Fibroblast of gingiva (primary cell): ENCODE data around the gene TMEM271.

Experiments
- DNase-seq: peaks from one replicate; pipeline ENCODE4 v3.0.0-alpha.2; 2011; ENCODE audit warnings: low read depth

Gene TMEM271, protein sequence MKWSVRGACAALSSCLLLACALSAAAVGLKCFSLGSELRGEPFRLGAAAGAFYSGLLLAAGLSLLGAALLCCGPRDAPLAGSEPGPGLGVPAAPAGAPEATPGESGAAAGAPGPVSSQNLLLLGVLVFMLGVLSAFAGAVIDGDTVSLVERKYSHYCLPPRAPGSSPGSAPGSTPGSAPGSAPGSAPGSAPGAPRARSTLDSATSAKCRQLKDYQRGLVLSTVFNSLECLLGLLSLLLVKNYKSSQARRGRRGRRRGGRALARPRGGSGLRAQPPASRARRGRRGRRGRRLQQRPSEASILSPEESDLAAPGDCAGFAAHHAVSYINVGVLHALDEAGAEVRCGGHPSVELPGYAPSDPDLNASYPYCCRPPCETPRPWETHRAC

DNA sequence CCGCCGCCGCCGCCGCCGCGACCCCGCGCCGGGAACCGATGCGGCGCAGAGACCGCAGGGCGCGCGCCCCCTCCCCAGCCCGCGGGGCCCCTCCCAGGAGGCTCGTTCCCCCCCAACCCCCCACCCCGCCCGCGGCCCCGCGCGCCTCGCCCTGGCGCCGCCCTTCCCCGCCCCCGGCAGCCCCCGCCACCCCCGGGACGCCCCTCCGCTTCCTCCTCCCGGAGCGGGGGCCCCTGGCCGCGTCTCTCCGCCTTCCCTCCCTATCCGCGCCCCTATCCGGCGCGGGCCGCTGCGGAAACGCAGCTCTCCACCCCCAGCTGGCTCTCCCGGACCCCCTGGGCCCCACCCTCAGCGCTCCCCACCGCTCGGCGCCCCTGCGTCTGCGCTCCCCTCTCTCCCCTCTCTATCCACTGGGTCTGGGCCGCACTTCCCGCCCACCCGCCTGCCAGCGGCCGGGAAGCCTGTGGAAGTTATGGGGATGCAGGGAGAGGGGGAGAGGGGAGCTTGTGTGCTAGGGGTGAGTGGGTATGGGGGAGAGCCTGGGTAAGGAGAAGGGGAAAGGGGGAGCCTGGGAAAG lies at the start of gene TMEM271:
Gene TMEM271 (minus strand): TSS at position 51 of the 577 bp plus-strand sequence. CDS start 233 bp downstream, outside the sequence.
- DNase-seq, result no peak

DNA sequence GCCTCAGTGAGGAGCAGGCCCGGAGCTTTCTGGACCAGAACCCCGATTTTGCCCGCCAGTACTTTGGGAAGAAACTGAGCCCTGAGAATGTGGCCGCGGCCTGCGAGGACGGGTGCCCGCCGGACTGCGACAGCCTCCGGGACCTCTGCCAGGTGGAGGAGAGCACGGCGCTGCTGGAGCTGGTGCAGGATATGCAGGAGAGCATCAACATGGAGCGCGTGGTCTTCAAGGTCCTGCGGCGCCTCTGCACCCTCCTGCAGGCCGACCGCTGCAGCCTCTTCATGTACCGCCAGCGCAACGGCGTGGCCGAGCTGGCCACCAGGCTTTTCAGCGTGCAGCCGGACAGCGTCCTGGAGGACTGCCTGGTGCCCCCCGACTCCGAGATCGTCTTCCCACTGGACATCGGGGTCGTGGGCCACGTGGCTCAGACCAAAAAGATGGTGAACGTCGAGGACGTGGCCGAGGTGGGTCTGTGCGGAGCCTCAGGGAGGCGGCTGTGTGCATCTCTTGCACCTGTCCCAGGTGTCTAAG lies 49.6 kb upstream of the TMEM271 start:
- no peak for DNase-seq

DNA sequence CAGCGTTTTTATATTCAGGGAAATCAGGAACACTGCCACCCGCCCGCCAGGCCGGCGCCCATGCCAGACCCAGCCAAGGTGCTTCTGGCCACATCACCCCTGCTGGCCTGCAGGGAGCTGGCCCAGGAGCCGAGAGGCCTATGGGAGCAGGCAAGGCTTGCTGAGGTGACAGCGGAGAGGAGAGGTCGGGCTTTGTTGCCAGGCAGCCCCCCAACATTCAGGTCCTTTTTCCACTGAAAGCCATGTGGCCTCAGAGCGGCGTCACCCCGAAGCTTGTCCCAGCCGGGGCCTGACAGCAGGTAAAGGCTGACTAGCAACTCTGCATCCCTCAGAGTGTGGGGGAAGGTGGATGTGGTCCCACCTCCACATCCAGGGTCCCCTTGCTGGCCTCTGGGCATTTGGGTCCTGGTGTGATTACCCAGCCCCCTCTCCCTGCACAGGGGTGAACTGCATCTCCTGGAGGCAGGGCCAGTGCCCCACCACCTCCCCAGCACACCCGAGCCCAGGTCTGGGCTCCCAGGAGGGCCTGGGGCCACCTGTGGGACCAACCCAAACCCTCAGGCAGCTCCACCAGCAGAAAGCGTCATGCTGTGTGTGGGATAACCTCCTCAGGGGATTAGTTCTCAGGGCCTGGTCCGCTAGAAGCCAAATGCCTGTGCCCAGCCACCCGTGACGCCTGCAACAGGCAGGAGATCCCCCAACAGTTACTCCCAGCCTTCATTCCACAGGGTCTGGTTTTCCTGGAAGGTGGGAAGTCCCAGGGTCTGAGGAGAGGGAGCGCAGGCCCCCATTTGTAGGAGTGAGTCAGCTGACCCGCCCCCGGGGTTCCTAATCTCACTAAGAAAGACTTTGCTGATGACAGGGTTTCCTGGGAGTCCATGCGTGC lies 48.9 kb upstream of the TMEM271 start, which contains the start of gene PDE6B:
Gene PDE6B (plus strand): TSS at position 869 of the 886 bp plus-strand sequence. CDS start 54 bp downstream, outside the sequence.
- DNase-seq, result no peak

DNA sequence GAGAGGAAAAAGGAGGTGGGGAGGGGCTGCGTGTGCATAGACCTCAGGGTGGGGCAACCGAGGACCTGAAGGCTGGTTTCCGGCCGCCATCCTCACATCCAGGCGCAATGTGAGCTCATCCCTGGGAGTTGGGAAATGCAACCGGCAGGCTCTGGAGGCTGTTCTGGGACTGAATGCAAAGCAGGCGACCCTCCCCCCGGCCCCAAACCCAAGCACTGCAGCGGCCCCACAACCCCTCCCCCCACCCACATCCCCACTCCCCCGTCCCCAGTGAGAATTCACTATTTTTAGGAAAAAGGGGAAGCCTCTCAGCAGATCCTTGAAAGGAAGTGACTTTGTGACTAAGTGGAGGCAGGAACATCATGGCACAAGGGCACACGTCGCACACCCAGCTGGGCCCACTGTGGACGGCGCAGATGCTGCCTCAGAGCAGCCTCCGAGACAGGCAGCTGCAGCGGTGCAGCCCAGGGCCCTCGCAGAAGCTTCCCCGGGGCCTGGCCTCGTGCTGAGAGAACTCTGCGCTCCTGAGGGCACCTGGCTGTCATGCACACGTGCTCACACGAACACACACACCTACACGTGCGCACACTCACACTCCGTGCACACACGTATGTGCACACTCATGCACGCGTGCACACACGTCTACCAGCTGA lies 47.9 kb upstream of the TMEM271 start:
- DNase-seq, result no peak

DNA sequence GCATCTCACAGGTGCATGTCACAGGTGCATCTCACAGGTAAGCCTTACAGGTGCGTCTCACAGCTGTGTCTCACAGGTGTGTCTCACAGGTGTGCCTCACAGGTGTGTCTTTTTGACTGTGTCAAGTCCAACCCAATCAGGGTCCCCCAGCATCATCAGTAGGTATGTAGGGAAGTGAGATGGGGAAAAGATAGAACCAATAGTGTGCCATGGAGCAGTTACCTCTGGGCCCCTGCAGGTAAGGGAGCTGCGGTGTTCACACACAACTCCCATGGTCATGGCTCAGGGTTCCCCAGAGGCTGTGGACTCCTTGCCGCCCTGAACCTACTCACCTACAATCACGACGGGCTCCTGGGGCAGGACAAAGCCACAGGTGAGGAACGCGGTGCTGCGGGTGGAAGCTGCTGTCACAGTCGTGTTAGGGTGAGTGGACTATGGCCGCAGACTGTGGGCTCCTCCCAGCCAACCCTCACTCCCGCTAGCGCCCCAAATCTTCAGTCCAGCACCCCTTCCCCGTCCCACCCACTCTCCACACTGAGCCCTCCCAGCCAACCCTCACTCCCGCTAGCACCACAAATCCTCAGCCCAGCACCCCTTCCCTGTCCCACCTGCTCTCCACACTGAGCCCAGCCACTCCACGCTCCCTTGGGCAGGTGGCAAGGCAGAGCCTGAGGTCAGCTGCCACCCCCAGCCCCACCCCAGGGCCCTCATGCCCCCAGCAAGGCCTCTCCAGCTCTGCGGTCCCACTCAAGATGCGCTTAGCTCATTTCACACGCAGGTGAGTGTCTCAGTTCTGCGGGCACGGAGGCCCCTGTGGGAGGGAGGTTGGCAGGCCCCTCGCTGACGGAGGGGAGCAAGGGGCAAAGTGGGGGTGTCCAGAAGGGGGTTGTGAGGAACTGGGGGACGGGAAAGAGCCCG lies 47.2 kb upstream of the TMEM271 start:
- no peak for DNase-seq

DNA sequence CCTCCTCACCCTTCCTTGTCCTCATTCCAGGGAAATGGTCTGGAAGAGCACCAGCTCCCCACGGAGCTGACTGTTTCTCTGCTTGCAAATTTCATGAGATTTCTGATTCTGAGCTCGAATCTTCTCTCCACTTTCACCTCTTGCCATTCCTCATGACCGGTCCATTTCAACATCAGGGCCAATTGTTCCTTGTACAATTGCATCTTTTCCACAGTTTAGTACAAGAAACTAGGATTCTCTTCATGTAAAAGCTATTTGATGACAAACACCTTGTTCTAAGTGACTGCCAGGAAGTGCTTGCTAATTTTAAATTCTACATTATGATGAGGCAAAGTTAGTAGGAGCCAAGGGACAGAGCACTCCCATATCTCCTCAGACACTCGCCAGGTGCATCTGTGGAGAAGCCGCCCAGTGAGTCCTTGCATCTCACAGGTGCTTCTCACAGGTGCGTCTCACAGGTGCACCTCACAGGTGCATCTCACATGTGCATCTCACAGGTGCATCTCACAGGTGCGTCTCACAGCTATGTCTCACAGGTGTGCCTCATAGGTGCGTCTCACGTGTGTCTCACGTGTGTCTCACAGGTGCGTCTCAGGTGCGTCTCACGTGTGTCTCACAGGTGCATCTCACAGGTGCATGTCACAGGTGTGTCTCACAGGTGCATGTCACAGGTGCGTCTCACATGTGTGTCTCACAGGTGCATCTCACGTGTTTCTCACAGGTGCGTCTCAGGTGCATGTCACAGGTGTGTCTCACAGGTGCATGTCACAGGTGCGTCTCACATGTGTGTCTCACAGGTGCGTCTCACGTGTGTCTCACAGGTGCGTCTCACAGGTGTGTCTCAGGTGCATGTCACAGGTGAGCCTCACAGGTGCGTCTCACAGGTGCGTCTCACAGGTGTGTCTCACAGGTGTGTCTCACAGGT lies 46.2 kb upstream of the TMEM271 start:
- DNase-seq, result no peak

DNA sequence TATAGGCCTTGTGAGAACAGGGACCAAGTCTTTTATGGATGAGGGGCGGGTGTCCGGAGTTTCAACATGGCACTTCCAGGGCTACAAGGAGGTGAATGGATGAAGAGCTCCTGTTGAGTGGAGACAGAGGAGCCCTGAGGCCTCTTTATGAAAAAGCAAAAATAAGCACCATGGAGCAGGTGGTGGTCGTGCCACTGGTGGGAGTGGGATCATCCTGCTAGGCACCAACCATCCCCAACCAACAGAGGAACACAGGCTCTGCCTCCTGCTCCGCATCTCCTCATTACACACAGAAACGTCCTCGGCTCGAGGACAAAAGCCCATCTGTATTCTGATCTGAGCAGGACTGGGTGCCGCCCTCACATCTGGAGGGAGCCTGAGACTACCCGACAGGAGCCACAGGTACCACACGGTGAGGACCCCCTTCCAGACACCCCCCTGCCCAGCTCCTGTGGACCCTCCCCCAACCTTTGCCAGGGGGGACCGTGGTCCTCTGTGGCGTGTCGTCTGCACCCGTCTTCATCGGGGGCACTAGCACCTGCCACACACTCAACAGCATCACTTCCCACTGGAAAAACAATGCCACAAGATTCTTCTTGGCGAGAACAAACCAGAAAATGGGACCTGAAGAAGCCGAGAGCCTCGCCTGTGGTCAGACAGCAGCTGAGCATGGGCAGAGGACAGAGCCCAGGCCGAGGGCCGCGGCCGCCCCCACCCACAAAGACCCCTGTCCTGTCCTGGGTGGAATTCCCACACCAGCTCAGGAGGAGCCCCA lies 45.4 kb upstream of the TMEM271 start:
- no peak for DNase-seq

DNA sequence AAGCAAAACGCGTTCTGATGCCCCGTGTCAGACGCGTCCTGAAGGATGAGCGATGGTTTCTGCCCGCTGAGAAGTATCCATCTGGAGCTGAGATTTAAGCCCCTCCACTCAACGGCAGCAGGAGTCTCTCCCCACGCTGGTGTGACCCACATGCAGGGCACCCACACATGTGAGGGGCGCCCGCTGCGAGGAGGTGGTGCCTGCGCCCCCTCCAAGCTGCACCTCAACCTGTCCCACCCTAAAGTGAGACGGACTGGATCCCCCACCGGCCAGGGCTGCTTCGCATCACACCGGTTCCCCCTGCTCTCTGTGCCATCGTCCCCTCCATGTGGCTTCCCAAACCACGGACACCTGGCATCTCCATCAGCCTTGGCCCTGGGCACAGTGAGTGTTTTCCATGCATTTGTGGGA lies 44.8 kb upstream of the TMEM271 start:
- no peak for DNase-seq

DNA sequence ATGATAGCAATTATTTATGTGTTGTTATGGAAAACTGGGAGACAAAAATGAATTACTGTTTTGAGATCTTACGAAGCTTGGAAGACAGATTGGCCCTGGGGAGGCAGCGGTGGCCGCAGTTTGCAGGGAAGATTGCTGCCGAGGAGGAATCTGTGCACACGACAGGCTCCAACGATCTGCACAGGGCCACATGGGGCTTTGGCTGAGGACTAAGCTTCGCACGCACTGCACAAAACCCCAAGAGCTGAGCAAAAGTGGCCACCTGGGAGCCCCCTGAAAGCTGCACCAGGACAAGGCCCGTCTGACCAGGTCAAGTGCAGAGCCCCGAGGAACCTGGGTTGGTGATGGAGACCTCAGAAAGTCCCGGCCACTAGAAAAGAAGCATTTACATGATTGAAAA lies 44.1 kb upstream of the TMEM271 start:
- DNase-seq, result no peak

DNA sequence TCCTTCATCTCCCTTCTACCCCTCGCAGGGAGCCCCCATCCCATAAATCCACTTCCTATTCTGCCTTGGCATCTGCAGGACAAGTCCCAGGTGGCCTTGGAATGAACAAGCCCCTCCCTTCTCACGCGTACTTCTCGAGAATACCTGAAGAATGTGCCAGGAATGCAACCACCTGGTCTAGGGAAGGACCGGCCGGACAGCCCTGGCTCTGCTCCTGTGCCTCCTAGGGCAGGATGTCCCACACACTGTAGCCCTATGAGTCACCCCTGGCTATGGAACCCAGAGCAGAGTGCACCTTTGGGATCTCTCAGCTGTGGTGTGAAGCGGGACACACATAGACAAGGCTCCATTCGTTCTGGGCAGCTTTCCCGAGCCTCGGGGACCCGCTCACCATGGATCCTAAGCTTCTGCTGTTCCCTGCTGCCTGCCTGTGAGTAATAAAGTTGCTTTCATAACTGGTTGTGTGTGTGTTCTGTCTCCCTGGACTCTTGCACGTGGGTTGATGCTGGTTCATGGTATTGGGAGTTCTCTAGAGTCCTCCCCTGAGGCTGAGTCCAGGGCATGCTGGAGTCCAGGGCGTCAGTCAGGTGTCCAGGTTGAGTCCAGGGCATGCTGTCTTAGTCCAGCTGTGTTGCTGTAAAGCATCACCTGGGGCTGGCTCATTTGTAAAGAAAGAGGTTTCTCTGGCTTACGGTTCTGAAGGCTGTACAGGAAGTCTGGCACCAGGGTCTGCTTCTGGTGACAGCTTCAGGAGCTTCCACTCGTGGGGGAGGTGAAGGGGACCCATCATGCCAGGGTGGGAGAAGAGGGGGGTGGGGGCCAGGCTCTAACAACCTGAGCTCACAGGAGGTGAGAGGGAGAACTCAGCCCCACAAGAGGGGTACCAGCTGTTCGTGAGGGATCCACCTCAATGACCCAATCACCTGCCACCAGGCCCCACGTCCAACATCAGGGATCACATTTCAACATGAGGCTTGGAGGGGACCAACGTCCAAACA lies 41.8 kb upstream of the TMEM271 start:
- no peak for DNase-seq

DNA sequence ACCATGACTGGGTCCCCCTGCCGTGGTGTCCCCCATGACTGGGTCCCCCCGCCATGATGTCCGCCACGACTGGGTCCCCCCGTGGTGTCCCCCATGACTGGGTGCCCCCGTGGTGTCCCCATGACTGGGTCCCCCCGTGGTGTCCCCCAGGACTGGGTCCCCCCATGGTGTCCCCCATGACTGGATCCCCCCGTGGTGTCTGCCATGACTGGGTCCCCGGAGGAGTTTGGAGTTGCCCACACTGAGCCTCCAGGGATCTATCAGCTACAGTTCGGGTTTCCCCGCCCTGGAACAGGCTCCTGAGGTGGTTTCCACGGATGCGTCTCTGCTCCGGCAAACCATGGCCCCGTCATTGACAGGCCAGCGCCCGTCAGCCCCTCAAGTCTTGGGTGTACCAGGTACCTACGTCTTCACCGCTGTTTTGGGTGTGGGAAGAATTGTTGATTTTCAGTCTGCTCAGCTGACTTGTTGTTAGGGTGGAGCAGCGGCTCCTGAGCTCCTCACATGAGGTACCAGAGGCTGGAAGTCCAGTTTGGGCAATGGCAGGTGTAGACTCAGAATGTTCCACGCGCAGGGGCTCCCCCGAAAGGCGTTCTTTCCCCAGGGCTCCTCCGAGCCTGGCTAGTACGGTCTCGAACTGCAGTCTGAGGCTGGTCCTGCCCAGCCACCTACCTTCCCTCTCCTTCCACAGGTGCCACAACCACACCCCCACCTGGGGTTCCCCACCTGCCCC lies 41.0 kb upstream of the TMEM271 start:
- no peak for DNase-seq

DNA sequence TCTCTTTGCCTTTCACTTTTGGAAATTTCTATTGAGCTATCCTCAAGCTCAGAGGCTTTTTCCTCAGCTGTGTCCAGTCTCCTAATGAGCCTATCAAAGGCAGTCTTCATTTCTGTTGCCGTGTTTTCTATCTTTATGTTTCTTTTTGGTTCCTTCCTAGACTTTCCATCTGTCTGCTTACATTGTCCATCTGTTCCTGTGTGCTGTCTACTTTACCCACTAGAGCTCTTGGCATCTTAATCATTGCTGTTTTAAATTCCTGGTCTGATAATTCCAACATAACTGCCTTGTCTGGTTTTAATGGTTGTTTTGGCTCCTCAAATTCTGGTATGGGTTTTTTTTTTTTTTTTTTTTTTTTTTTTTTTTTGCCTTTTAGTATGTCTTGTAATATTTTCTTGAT lies 40.0 kb upstream of the TMEM271 start:
- DNase-seq, result no peak

DNA sequence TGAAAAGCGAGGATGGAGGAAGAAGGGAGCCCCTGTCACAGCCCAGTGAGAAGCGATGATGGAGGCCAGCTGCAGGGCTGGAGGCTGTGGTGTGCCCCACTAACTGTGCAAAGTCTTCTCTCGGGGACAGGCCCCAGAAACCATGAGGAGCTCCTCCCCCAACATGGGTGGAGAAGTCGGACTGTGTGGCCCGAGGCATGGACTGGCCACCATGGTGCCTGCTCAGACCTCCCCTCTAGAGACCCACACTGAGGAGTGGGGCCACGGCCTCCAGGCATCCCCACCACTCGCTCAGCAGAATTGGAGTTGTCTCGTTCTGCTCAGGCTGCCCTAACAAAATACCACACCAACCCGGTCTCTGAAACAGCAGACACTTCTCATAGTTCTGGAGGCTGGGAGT lies 37.0 kb upstream of the TMEM271 start:
- DNase-seq, result no peak

DNA sequence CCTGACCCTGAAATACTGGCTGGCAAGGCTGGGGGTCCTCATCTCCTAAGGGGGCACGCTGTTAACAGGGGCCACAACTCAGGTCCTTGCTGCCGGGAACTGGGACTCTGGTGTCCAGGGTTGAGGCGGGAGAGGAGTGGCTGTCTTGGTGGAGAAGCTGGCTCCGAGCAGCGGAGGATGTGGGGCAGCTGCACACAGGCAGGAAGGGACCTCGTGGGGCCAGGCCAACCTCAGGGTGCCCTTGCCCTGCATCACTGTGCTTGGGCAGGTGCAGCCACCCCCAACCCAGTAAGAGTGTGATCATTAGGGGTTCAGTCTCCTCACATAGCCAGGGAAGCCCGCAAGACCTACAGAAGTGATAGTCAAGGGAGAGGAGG lies 36.6 kb upstream of the TMEM271 start:
- DNase-seq, result no peak

DNA sequence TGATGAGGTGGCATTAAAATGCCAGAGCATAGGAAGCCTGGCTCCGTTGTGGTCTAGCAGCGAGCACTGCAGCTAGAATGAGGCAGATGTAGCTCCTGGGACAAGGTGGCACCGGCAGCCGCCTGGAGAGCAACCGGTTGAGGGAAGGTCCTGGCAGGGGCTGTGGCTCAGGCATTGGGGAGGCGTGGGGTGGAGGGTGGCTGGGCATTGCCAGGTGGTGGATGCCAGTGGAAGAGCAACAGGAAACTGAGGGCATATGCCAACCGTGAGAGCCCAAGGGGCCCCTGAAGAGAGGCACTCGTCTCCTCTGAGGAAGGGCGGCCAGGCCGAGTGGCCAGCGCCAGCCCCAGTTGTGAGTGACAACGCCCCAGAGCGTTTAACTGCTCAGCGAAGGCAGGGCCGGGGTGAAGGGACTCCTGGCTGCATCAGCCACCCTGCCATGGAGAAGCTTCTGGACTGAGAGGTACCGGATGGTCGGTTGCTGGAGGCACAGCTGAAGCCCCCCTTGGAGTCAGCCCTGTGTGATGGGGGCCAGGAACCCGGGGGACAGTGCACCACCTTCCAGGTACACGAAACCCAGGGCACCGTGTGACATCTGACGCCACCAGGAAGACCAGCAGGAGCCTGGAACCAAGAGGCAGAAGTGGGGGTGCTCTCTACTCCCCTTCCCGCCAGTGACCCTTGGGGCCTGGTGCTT lies 36.1 kb upstream of the TMEM271 start:
- no peak for DNase-seq
